ENCODE data around the gene RAP1GAP2.
"Not testable (repeated sequence)": the region's sequence is repeated elsewhere in the genome, so short reads cannot be mapped to it uniquely, and the experiment has no call there.

GRCh38 chr17:3065192-3065591, 269.0 kb downstream of the RAP1GAP2 start:
- TF ChIP-seq CTCF, POLR2A (IDR thresholded peaks at IDR 0.05): not testable (repeated sequence)

All from Peyer's patch (tissue), 4 donors.